ENCODE results near the gene PGA3. TPM values are rescaled to one million over a fixed set of nuclear protein-coding genes. Genes with fewer than 3 reads are reported as not detected.

The PGA3 gene
- total and polyA plus RNA-seq, 2 of the 8 experiments (the other 6 are each of a cell fraction or from before 2014, with no cell fraction given) = not detected

GRCh38 chr11:61161190-61162091, 41.9 kb upstream of the PGA3 start, which contains the start of gene VPS37C (continued):
- TF ChIP-seq TAF7 (optimal IDR thresholded peaks at IDR 0.05; ENCODE audit: borderline replicate concordance, low read depth, low read length) (peak; percentile 31), ASH2L (IDR thresholded peaks at IDR 0.05; ENCODE audit: low read length) (peak; percentile 96), TAF1 (IDR thresholded peaks at IDR 0.05; ENCODE audit: low read depth, low read length) (peak; percentile 77), KDM4A (IDR thresholded peaks at IDR 0.05; ENCODE audit: low read depth, low read length, severe bottlenecking) (peak; percentile 23)
- TF ChIP-seq, protein P1, sequence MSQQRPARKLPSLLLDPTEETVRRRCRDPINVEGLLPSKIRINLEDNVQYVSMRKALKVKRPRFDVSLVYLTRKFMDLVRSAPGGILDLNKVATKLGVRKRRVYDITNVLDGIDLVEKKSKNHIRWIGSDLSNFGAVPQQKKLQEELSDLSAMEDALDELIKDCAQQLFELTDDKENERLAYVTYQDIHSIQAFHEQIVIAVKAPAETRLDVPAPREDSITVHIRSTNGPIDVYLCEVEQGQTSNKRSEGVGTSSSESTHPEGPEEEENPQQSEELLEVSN (IDR thresholded peaks at IDR 0.05) = no peak

Data from H1 (cell line).